HepG2 (cell line): ENCODE measurements around the gene C20orf204. TPM values are rescaled to one million over a fixed set of nuclear protein-coding genes. Genes with fewer than 3 reads are reported as not detected.
A peak's percentile ranks its signal among the peaks of the same experiment; 100 is the strongest.

ENCODE experiments used
- CHD2 ChIP-seq: IDR thresholded peaks from 2 replicates; pipeline ENCODE4 v1.6.1; 2011; ENCODE audit warnings: low read depth, low read length, improper control_type of control experiment
- HNRNPH1 ChIP-seq: fragments of 200-400 bp; formaldehyde crosslinking; optimal IDR thresholded peaks from 2 replicates; pipeline ENCODE3; 2017; ENCODE audit warnings: mild to moderate bottlenecking, low read depth, low read length
- JUN ChIP-seq: sonication (generic); formaldehyde crosslinking; IDR thresholded peaks from 2 replicates; pipeline ENCODE4 v1.4.0; 2020; ENCODE audit warnings: mild to moderate bottlenecking, missing genetic modification reagents
- KAT7 ChIP-seq: IDR thresholded peaks from 2 replicates; pipeline ENCODE4 v1.6.1; 2018; ENCODE audit warnings: borderline replicate concordance, missing compliant biosample characterization
- MTA1 ChIP-seq: sonication (generic); formaldehyde crosslinking; IDR thresholded peaks from 2 replicates; pipeline ENCODE4 v1.4.0; 2020; ENCODE audit warnings: missing genetic modification reagents, mild to moderate bottlenecking, borderline replicate concordance
- RBFOX2 ChIP-seq: fragments of 200-400 bp; formaldehyde crosslinking; IDR thresholded peaks from 2 replicates; pipeline ENCODE4 v1.6.1; 2017; ENCODE audit warnings: low read depth, mild to moderate bottlenecking, low read length
- REL ChIP-seq: sonication (generic); formaldehyde crosslinking; conservative IDR thresholded peaks from 2 replicates; pipeline ENCODE4 v1.8.0; 2022; ENCODE audit warnings: mild to moderate bottlenecking, missing genetic modification reagents, moderate library complexity
- SP140L ChIP-seq: sonication (generic); formaldehyde crosslinking; IDR thresholded peaks from 2 replicates; pipeline ENCODE4 v1.4.0; 2020; ENCODE audit warnings: missing genetic modification reagents, borderline replicate concordance
- ZBTB20 ChIP-seq: sonication (generic); formaldehyde crosslinking; IDR thresholded peaks from 2 replicates; pipeline ENCODE4 v1.8.1; 2023; ENCODE audit warnings: missing genetic modification reagents, low read depth, mild to moderate bottlenecking, borderline replicate concordance
- ZIK1 ChIP-seq: sonication (generic); formaldehyde crosslinking; IDR thresholded peaks from 2 replicates; pipeline ENCODE4 v1.5.0; 2020; ENCODE audit warnings: mild to moderate bottlenecking, low read depth, missing genetic modification reagents, borderline replicate concordance
- ZNF382 ChIP-seq: sonication (generic); formaldehyde crosslinking; IDR thresholded peaks from 2 replicates; pipeline ENCODE4 v1.5.0; 2020; ENCODE audit warnings: missing genetic modification reagents, mild to moderate bottlenecking, borderline replicate concordance
- ZNF468 ChIP-seq: sonication (generic); formaldehyde crosslinking; IDR thresholded peaks from 2 replicates; pipeline ENCODE4 v1.8.0; 2022; ENCODE audit warnings: mild to moderate bottlenecking, moderate library complexity, missing genetic modification reagents
- ZNF761 ChIP-seq: sonication (generic); formaldehyde crosslinking; conservative IDR thresholded peaks from 2 replicates; pipeline ENCODE4 v1.4.0; 2020; ENCODE audit warnings: mild to moderate bottlenecking, missing genetic modification reagents
- ZNF879 ChIP-seq: sonication (generic); formaldehyde crosslinking; IDR thresholded peaks from 2 replicates; pipeline ENCODE4 v1.8.1; 2023; ENCODE audit warnings: missing genetic modification reagents
- ZSCAN25 ChIP-seq: sonication (generic); formaldehyde crosslinking; IDR thresholded peaks from 2 replicates; pipeline ENCODE4 v1.8.0; 2022; ENCODE audit warnings: mild to moderate bottlenecking, missing genetic modification reagents
- polyA plus RNA-seq, 8 experiments: library from polyadenylated mRNA; depleted of rRNA in 3 of 8; stranded (reverse) in 7 of 8; unstranded in 1 of 8; fragments of >200 nt; fragmentation: Illumina TruSeq in 4 of 8; extraction: Trizol in 4 of 8; gene quantifications; 2 replicates each; pipeline versions ENCODE4 v1.2.1 to v1.2.3, GENCODE V29; 2011 to 2016; ENCODE audit warnings: low read depth in 4 of 8, missing spikeins in 1 of 8, mixed read lengths in 1 of 8; ENCODE audit not compliant: insufficient read depth in 1 of 8
- total RNA-seq, 5 experiments: library from RNA; depleted of rRNA; stranded (reverse); fragments of >200 nt; fragmentation: Illumina TruSeq; extraction: Trizol; gene quantifications; 2 replicates each; pipeline ENCODE4 v1.2.3, GENCODE V29; 2016; ENCODE audit warnings: low read depth in 1 of 5
- TF ChIP-seq, protein P1 (sequence below), 2 experiments: sonication (generic) in 1 of 2; formaldehyde crosslinking in 1 of 2; IDR thresholded peaks; 2 replicates each; pipeline versions ENCODE4 v1.5.1 to v1.6.1; 2011 to 2020; ENCODE audit warnings: borderline replicate concordance in 1 of 2, low read depth in 1 of 2, low read length in 1 of 2, mild to moderate bottlenecking in 1 of 2, missing genetic modification reagents in 1 of 2, moderate library complexity in 1 of 2
- TF ChIP-seq, protein P2 (sequence below): sonication (generic); formaldehyde crosslinking; conservative IDR thresholded peaks from 2 replicates; pipeline ENCODE4 v1.4.0; 2020; ENCODE audit warnings: missing genetic modification reagents
- TF ChIP-seq, protein P3 (sequence below): sonication (generic); formaldehyde crosslinking; IDR thresholded peaks from 2 replicates; pipeline ENCODE4 v1.4.0; 2020; ENCODE audit warnings: missing genetic modification reagents

The C20orf204 gene
- total and polyA plus RNA-seq, 2 of the 13 experiments (the other 11 are each of a cell fraction or from before 2014, with no cell fraction given), result 22.1 to 80.0 TPM

DNA sequence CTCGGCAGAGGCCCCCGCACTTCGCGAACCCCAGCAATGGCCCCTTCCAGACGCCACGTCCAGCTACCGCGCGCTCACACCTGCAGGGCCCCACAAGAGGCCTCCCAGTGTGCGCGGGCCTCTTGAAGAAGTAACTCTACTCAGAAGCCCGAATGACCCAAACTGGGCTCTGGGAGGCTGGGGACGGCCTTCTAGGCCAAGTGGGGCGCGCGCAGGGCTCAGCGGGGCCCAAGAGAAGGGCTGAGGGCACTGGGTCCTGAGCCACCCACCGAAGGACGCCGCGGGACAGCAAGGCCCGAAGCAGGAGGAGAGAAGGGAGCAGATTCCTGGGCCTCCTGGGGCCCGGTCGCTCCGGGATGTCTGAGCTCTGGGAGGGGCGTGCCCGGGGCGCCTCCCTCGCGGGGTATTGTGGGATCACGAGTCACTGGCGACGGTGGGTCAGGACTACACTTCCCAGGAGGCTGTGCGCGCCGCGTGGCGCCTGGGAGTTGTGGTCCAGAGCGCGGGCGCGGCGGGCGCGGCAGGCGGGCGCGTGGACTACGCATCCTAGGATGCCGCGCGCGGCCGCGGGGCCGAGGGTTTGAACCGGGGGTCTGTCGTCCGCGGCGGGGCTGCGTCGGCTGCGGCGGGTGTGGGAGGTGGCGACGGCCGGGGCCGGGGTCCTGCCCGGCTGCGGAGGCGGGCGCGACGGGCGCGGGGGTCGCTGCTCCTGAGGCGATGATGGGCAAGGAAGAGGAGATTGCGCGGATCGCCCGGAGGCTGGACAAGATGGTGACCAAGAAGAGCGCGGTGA lies 26.8 kb downstream of the C20orf204 start, which contains the start of gene TCEA2 (continued):
- TF ChIP-seq, protein P1, sequence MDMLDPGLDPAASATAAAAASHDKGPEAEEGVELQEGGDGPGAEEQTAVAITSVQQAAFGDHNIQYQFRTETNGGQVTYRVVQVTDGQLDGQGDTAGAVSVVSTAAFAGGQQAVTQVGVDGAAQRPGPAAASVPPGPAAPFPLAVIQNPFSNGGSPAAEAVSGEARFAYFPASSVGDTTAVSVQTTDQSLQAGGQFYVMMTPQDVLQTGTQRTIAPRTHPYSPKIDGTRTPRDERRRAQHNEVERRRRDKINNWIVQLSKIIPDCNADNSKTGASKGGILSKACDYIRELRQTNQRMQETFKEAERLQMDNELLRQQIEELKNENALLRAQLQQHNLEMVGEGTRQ (IDR thresholded peaks at IDR 0.05; ENCODE audit: low read depth, low read length), result no peak; the same call in 1 of the 2 replicates
- TF ChIP-seq, protein P1 (CRISPR knock-in tag; IDR thresholded peaks at IDR 0.05; ENCODE audit: borderline replicate concordance), result 0 out of 2 replicates have a peak, but pooled peaks have one; percentile 61
- TF ChIP-seq ZNF468 (CRISPR knock-in tag) (peak; percentile 19; the same call in 1 of the 2 replicates), ZNF879 (CRISPR knock-in tag) (peak; percentile 86), MTA1 (CRISPR knock-in tag) (no peak; the same call in 1 of the 2 replicates), JUN (CRISPR knock-in tag) (no peak), REL (CRISPR knock-in tag) (peak; percentile 80; the same call in 1 of the 2 replicates), ZNF761 (peak; percentile 72; the same call in 1 of the 2 replicates), ZNF382 (CRISPR knock-in tag) (no peak), KAT7 (CRISPR knock-in tag) (peak; percentile 64), SP140L (CRISPR knock-in tag) (peak; percentile 97; the same call in 1 of the 2 replicates), ZSCAN25 (CRISPR knock-in tag) (peak; percentile 70; the same call in 1 of the 2 replicates), CHD2 (peak; percentile 76), RBFOX2 (peak; percentile 96), ZIK1 (peak; percentile 80; the same call in 1 of the 2 replicates), HNRNPH1 (no peak), ZBTB20 (CRISPR knock-in tag) (peak; percentile 66; the same call in 1 of the 2 replicates)
- TF ChIP-seq, protein P2, sequence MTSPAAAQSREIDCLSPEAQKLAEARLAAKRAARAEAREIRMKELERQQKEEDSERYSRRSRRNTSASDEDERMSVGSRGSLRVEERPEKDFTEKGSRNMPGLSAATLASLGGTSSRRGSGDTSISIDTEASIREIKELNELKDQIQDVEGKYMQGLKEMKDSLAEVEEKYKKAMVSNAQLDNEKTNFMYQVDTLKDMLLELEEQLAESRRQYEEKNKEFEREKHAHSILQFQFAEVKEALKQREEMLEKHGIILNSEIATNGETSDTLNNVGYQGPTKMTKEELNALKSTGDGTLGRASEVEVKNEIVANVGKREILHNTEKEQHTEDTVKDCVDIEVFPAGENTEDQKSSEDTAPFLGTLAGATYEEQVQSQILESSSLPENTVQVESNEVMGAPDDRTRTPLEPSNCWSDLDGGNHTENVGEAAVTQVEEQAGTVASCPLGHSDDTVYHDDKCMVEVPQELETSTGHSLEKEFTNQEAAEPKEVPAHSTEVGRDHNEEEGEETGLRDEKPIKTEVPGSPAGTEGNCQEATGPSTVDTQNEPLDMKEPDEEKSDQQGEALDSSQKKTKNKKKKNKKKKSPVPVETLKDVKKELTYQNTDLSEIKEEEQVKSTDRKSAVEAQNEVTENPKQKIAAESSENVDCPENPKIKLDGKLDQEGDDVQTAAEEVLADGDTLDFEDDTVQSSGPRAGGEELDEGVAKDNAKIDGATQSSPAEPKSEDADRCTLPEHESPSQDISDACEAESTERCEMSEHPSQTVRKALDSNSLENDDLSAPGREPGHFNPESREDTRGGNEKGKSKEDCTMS (CRISPR knock-in tag), result peak; percentile 41
- TF ChIP-seq, protein P3, sequence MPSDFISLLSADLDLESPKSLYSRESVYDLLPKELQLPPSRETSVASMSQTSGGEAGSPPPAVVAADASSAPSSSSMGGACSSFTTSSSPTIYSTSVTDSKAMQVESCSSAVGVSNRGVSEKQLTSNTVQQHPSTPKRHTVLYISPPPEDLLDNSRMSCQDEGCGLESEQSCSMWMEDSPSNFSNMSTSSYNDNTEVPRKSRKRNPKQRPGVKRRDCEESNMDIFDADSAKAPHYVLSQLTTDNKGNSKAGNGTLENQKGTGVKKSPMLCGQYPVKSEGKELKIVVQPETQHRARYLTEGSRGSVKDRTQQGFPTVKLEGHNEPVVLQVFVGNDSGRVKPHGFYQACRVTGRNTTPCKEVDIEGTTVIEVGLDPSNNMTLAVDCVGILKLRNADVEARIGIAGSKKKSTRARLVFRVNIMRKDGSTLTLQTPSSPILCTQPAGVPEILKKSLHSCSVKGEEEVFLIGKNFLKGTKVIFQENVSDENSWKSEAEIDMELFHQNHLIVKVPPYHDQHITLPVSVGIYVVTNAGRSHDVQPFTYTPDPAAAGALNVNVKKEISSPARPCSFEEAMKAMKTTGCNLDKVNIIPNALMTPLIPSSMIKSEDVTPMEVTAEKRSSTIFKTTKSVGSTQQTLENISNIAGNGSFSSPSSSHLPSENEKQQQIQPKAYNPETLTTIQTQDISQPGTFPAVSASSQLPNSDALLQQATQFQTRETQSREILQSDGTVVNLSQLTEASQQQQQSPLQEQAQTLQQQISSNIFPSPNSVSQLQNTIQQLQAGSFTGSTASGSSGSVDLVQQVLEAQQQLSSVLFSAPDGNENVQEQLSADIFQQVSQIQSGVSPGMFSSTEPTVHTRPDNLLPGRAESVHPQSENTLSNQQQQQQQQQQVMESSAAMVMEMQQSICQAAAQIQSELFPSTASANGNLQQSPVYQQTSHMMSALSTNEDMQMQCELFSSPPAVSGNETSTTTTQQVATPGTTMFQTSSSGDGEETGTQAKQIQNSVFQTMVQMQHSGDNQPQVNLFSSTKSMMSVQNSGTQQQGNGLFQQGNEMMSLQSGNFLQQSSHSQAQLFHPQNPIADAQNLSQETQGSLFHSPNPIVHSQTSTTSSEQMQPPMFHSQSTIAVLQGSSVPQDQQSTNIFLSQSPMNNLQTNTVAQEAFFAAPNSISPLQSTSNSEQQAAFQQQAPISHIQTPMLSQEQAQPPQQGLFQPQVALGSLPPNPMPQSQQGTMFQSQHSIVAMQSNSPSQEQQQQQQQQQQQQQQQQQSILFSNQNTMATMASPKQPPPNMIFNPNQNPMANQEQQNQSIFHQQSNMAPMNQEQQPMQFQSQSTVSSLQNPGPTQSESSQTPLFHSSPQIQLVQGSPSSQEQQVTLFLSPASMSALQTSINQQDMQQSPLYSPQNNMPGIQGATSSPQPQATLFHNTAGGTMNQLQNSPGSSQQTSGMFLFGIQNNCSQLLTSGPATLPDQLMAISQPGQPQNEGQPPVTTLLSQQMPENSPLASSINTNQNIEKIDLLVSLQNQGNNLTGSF (CRISPR knock-in tag), result no peak; the same call in 1 of the 2 replicates
